ENCODE measurements around the gene HJURP.
A peak's percentile ranks its signal among the peaks of the same experiment; 100 is the strongest.
"Not testable (repeated sequence)": the region's sequence is repeated elsewhere in the genome, so short reads cannot be mapped to it uniquely, and the experiment has no call there.

The HJURP gene

GRCh38 chr2:233854241-233854981 lies at the start of gene HJURP:
HJURP (minus strand) TSS chr2:233854535; CDS start chr2:233854500, 35 bp downstream.
- peak; percentile 98 for DNase-seq

GRCh38 chr2:233901884-233902283 lies 47.5 kb upstream of the HJURP start:
- no peak for DNase-seq

GRCh38 chr2:233901367-233901766 lies 47.0 kb upstream of the HJURP start:
- no peak for DNase-seq

GRCh38 chr2:233896253-233896652 lies 41.9 kb upstream of the HJURP start:
- not testable (repeated sequence) for DNase-seq

GRCh38 chr2:233892793-233893192 lies 38.5 kb upstream of the HJURP start:
- no peak for DNase-seq

- DNase-seq: no peak
These were observed 28.0 kb upstream of the HJURP start for GRCh38 chr2:233882353-233882752.

GRCh38 chr2:233872125-233872524 lies 17.8 kb upstream of the HJURP start:
- not testable (repeated sequence) for DNase-seq

- no peak for DNase-seq
These were observed 17.1 kb upstream of the HJURP start for GRCh38 chr2:233871432-233871831.

GRCh38 chr2:233867993-233868532 lies 13.7 kb upstream of the HJURP start, which contains the start of gene MSL3B:
MSL3B (minus strand) TSS chr2:233868386.
- DNase-seq: peak; percentile 68

GRCh38 chr2:233866479-233866878 lies 12.1 kb upstream of the HJURP start:
- DNase-seq: no peak

GRCh38 chr2:233865838-233866237 lies 11.5 kb upstream of the HJURP start:
- peak; percentile 9 for DNase-seq

GRCh38 chr2:233862261-233862768 lies 8.0 kb upstream of the HJURP start:
- no peak for DNase-seq

- DNase-seq: no peak
These were observed 4.0 kb upstream of the HJURP start for GRCh38 chr2:233858331-233858730.

- DNase-seq: peak; percentile 63
These were observed 3.3 kb upstream of the HJURP start for GRCh38 chr2:233857511-233858141.

- DNase-seq: no peak
These were observed 1.8 kb upstream of the HJURP start for GRCh38 chr2:233856184-233856583.

- DNase-seq: no peak
These were observed 1.0 kb upstream of the HJURP start for GRCh38 chr2:233855345-233855744.

- no peak for DNase-seq
These were observed 473 bp downstream of the HJURP start for GRCh38 chr2:233853883-233854240.

GRCh38 chr2:233853353-233853752 lies 982 bp downstream of the HJURP start:
- no peak for DNase-seq

GRCh38 chr2:233852056-233852455 lies 2.3 kb downstream of the HJURP start:
- DNase-seq: no peak

GRCh38 chr2:233851169-233851568 lies 3.2 kb downstream of the HJURP start:
- no peak for DNase-seq

- DNase-seq: no peak
These were observed 3.6 kb downstream of the HJURP start for GRCh38 chr2:233850745-233851144.

GRCh38 chr2:233849607-233850271 lies 4.6 kb downstream of the HJURP start:
- no peak for DNase-seq

- no peak for DNase-seq
These were observed 6.1 kb downstream of the HJURP start for GRCh38 chr2:233848276-233848675.

Measured in activated CD4-positive, alpha-beta T cell treated with anti-CD3 and anti-CD28 coated beads, Interleukin-10, Interleukin-2, amounts not matched to agents 100 ng/mL and 50 ng/mL, durations not matched to agents 16 hours and 8 hours (primary cell).